Fibroblast of mammary gland (primary cell): Measurements from ENCODE around the gene TOB2.
"Not testable (repeated sequence)": the region's sequence is repeated elsewhere in the genome, so short reads cannot be mapped to it uniquely, and the experiment has no call there.

Experiments
- DNase-seq: peaks from one replicate; pipeline ENCODE4 v3.0.0-alpha.2; 2010; ENCODE audit warnings: low read depth
- H3K4me3 ChIP-seq: 2 replicates; pipeline ENCODE4 v1.5.1; 2011; ENCODE audit warnings: low read depth, mild to moderate bottlenecking, low read length, moderate library complexity; ENCODE audit not compliant: control insufficient read depth
- CTCF ChIP-seq: conservative IDR thresholded peaks from 2 replicates; pipeline ENCODE4 v1.5.1; 2011; ENCODE audit warnings: low read depth, low read length, inconsistent platforms; ENCODE audit not compliant: control insufficient read depth, insufficient read depth

The TOB2 gene

GRCh38 chr22:41408665-41409064, 37.9 kb downstream of the TOB2 start:
- TF ChIP-seq CTCF, result no peak
- DNase-seq, result no peak
- no peak overlapping the region for H3K4me3 ChIP-seq

- H3K4me3 ChIP-seq, result no peak overlapping the region
- no peak for DNase-seq
- no peak for TF ChIP-seq CTCF
These were observed 39.2 kb downstream of the TOB2 start for GRCh38 chr22:41407433-41407832.

- no peak for DNase-seq
- H3K4me3 ChIP-seq, result no peak overlapping the region
- TF ChIP-seq CTCF, result no peak
These were observed 40.2 kb downstream of the TOB2 start for GRCh38 chr22:41406410-41406809.

GRCh38 chr22:41405588-41405987, 41.0 kb downstream of the TOB2 start:
- TF ChIP-seq CTCF, result no peak
- no peak overlapping the region for H3K4me3 ChIP-seq
- no peak for DNase-seq

- H3K4me3 ChIP-seq, result no peak overlapping the region
- DNase-seq, result peak; percentile 84
- TF ChIP-seq CTCF, result peak; percentile 97
These were observed 42.9 kb downstream of the TOB2 start for GRCh38 chr22:41403532-41404318.

- not testable (repeated sequence) for H3K4me3 ChIP-seq, DNase-seq
These were observed 43.8 kb downstream of the TOB2 start for GRCh38 chr22:41402851-41403250.

GRCh38 chr22:41401781-41402648, 44.6 kb downstream of the TOB2 start:
- H3K4me3 ChIP-seq, result no peak overlapping the region
- TF ChIP-seq CTCF, result no peak
- DNase-seq, result peak; percentile 84
